Left lung (tissue), 10 donors: ENCODE measurements around the gene CDC73. TPM values are rescaled to one million over a fixed set of nuclear protein-coding genes. Genes with fewer than 3 reads are reported as not detected.

Experiments used
- ATAC-seq: fragments of 200-7000 bp; cut with Tn5 transposase; one replicate; pipeline ENCODE4 v1.9.1; 2020; ENCODE audit warnings: moderate library complexity
- DNase-seq, 4 donors: peaks; one replicate each; pipeline ENCODE4 v3.0.0-alpha.2; 2013 to 2020
- H3K27ac ChIP-seq, 2 donors: fragments of 200-600 bp; sonication (generic) in 1 of 2; one replicate each; pipeline versions ENCODE4 v1.5.0 to v1.8.0; 2020 to 2021
- H3K27me3 ChIP-seq, 2 donors: fragments of 200-600 bp; sonication (generic) in 1 of 2; one replicate each; pipeline versions ENCODE4 v1.5.0 to v1.8.0; 2020 to 2021
- H3K36me3 ChIP-seq, 2 donors: fragments of 200-600 bp; sonication (generic) in 1 of 2; one replicate each; pipeline versions ENCODE4 v1.5.0 to v1.8.0; 2020 to 2021
- H3K4me1 ChIP-seq, 2 donors: fragments of 200-600 bp; one replicate each; pipeline ENCODE4 v1.8.0; 2021
- H3K4me3 ChIP-seq, 2 donors: fragments of 200-600 bp; sonication (generic) in 1 of 2; one replicate each; pipeline versions ENCODE4 v1.5.0 to v1.8.0; 2020 to 2021; ENCODE audit warnings: mild to moderate bottlenecking in 1 of 2
- H3K9me3 ChIP-seq, 2 donors: fragments of 200-600 bp; sonication (generic) in 1 of 2; one replicate each; pipeline versions ENCODE4 v1.5.0 to v1.8.0; 2020 to 2021
- intact Hi-C, 2 donors: fragments of 100-400 bp; cut with DNase I; formaldehyde crosslinking; loops; one replicate each; pipeline versions ENCODE4 v1.11.2 to v1.14.2; 2022
- polyA plus RNA-seq, 6 donors: library from polyadenylated mRNA; unstranded; fragments of 120-200 nt; gene quantifications; one replicate each; pipeline ENCODE4 v1.2.1, GENCODE V29; 2013; ENCODE audit not compliant: insufficient read length in 6 of 6
- total RNA-seq, 2 donors: library from RNA; stranded (reverse); fragmentation: NEBNext Ultra II Directional; extraction: Animal tissue kit (Norgen Biotek cat#: 25700); gene quantifications; one replicate each; pipeline ENCODE4 v1.2.1, GENCODE V29; 2021
- TF ChIP-seq, protein P1 (sequence below), 2 donors: fragments of 200-600 bp; sonication (generic) in 1 of 2; IDR thresholded peaks; one replicate each; pipeline versions ENCODE4 v1.5.0 to v1.8.0; 2021; ENCODE audit warnings: antibody characterized with exemption in 2 of 2
- donor health status: DM: no; HTN: yes; CAD: no.
- donor health status: DM: no; HTN: no; CAD: no.

The CDC73 gene
- total and polyA plus RNA-seq, 8 donors, result 45.2 to 56.4 (median 53.2) TPM

DNA sequence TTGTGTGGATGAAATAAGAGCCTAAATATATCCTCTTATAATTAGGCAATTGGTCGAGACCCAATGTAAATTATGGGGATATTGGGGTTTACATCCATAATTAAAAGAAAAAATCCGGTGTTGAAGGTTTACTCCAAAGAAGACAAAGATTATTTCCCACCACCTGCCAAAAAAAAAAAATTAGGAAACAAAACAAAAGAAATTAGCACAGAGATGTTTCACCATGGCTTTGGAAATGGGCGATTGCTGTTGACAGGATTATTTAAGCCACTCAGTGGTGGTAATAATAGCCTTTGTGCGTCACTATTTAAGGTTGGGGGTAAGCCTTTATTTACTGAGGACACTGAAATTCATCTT, 16.0 kb upstream of the CDC73 start:
- intact Hi-C loops, result no loop called here
- no peak for DNase-seq

DNA sequence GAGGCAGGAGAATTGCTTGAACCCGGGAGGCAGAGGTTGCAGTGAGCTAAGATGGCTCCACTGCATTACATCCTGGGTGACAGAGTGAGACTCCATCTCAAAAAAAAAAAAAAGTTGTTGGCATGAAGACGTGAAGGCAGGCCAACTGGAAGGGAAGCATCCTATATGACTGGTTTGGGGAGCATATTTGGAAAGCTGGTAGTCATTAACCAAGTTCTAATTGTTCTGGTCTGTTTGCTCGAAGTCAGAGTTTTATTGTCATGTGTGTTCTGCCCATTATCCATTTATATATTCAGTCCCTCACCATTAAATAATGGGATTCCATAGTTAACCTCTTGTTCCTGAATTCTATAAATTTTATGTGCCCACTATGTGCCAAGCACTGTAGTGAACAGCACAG, 13.4 kb upstream of the CDC73 start:
- Histone ChIP-seq H3K27ac (no peak overlapping the region), H3K36me3 (no peaks in the 10 kb centered on the region), H3K4me1 (peaks cover 5 to 31% of the 10 kb centered on the region in 2 donors), H3K9me3 (no peaks in the 10 kb centered on the region), H3K4me3 (no peak overlapping the region), H3K27me3 (no peaks in the 10 kb centered on the region)
- no peak for DNase-seq
- intact Hi-C loops, result no loop called here
- no peak for ATAC-seq
- TF ChIP-seq, protein P1, sequence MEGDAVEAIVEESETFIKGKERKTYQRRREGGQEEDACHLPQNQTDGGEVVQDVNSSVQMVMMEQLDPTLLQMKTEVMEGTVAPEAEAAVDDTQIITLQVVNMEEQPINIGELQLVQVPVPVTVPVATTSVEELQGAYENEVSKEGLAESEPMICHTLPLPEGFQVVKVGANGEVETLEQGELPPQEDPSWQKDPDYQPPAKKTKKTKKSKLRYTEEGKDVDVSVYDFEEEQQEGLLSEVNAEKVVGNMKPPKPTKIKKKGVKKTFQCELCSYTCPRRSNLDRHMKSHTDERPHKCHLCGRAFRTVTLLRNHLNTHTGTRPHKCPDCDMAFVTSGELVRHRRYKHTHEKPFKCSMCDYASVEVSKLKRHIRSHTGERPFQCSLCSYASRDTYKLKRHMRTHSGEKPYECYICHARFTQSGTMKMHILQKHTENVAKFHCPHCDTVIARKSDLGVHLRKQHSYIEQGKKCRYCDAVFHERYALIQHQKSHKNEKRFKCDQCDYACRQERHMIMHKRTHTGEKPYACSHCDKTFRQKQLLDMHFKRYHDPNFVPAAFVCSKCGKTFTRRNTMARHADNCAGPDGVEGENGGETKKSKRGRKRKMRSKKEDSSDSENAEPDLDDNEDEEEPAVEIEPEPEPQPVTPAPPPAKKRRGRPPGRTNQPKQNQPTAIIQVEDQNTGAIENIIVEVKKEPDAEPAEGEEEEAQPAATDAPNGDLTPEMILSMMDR (IDR thresholded peaks at IDR 0.05), result no peak

More for the DNA sequence above, 16.0 kb upstream of the CDC73 start:
- Histone ChIP-seq H3K27me3 (no peaks in the 10 kb centered on the region), H3K9me3 (no peaks in the 10 kb centered on the region), H3K36me3 (peaks cover 0 to 1% of the 10 kb centered on the region in 2 donors), H3K4me1 (peaks cover 5 to 21% of the 10 kb centered on the region in 2 donors), H3K27ac (peak overlapping the region; percentile 92 to 96), H3K4me3 (peak overlapping the region; percentile 91 to 97)
- TF ChIP-seq, protein P1 (IDR thresholded peaks at IDR 0.05), result no peak
- ATAC-seq, result no peak

DNA sequence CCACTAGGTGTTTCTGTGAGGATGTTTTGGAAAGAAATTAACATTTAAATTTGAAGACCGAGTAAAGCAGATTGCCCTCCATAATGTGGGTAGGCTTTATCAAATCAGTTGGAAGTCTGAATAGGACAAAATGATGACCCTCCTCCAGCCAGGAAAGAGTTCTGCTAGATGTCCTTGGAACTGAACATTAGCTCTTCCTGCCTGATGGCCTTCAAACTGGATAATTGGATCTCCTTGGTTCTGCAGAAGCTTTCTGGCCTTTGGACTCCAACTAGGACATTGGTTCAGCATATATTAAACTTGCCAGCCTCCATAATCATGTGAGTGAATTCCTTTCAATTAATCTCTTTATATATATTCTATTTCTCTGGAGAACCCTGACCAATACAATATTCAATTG, 12.2 kb upstream of the CDC73 start:
- TF ChIP-seq, protein P1 (IDR thresholded peaks at IDR 0.05), result no peak
- H3K4me3 ChIP-seq, result no peak overlapping the region
- no peaks in the 10 kb centered on the region for H3K9me3 ChIP-seq
- H3K36me3 ChIP-seq, result no peaks in the 10 kb centered on the region
- intact Hi-C loops, result no loop called here
- H3K27ac ChIP-seq, result no peak overlapping the region
- DNase-seq, result no peak
- no peaks in the 10 kb centered on the region for H3K27me3 ChIP-seq
- ATAC-seq, result no peak
- H3K4me1 ChIP-seq, result peaks cover 0 to 21% of the 10 kb centered on the region in 2 donors

DNA sequence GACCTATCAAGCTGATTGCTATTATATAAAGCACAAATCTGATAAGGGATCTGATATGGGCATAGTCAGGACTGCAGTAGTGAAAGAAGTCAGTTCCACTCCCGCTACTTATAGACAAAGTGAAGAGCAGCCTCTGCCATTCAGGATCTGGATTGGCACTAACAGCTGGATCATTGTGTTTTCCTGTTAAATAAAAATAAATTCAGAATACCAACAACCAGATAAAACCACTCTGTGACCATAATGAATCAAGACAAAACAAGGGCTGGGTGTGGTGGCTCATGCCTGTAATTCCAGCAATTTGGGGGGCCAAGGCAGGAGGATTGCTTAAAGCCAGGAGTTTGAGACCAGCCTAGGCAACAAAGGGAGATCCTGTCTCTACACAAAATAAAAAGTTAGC, 11.6 kb upstream of the CDC73 start:
- intact Hi-C loops, result no loop called here
- Histone ChIP-seq H3K27ac (no peak overlapping the region), H3K4me3 (no peak overlapping the region), H3K4me1 (peaks cover 0 to 21% of the 10 kb centered on the region in 2 donors), H3K9me3 (no peaks in the 10 kb centered on the region), H3K27me3 (no peaks in the 10 kb centered on the region), H3K36me3 (no peaks in the 10 kb centered on the region)
- TF ChIP-seq, protein P1 (IDR thresholded peaks at IDR 0.05), result no peak
- DNase-seq (no peak), ATAC-seq (no peak)

DNA sequence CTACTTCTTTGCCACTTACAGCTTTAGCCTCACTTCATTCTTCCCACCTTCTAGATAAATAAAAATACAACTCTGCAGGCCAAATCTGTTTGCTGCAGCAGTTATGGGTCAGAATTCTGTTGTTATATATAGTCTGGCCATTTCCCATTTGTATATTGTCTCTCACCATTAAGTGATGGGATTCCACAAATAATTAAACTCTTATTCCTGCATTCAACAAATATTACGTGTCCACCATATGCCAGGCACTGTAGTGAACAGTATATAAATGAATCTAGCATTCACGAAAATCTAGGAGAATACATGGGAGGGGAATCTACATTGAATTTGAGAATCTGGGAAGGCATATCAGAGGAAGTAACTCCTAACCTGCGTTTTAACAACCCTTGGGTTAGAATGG, 11.0 kb upstream of the CDC73 start:
- Histone ChIP-seq H3K27me3 (no peaks in the 10 kb centered on the region), H3K36me3 (no peaks in the 10 kb centered on the region), H3K4me3 (no peak overlapping the region), H3K27ac (no peak overlapping the region), H3K9me3 (no peaks in the 10 kb centered on the region), H3K4me1 (peaks cover 0 to 16% of the 10 kb centered on the region in 2 donors)
- no peak for ATAC-seq
- TF ChIP-seq, protein P1 (IDR thresholded peaks at IDR 0.05), result no peak
- intact Hi-C loops, result no loop called here
- DNase-seq, result no peak
